ENCODE results near the gene EYA2.
"Not testable (repeated sequence)": the region's sequence is repeated elsewhere in the genome, so short reads cannot be mapped to it uniquely, and the experiment has no call there.

EYA2 gene

GRCh38 chr20:47142774-47143170, 248.1 kb downstream of the EYA2 start:
- DNase-seq (ENCODE audit: low spot score): no peak

DNA sequence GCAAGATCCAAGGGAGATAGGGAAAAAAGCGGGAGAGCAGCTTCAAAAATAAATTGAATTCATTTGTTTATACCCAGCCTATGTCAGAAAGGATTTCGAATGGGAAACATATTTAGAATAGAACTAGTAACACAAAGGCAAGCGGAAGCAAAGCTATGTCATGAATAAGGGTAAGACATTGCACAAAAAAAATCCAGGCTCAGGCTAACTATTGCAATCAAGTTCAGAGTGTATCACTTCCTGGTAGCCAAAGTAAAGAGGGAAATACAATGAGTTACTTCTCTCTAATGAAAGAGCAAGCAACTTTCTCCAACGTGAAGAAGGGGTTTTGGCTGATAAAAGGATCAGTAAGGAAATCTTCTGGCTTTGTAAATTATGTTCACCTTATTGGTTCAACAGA, 249.0 kb downstream of the EYA2 start:
- DNase-seq (ENCODE audit: low spot score): no peak

GRCh38 chr20:47144463-47144862, 249.8 kb downstream of the EYA2 start:
- DNase-seq (ENCODE audit: low spot score): no peak

GRCh38 chr20:47146686-47147085, 252.0 kb downstream of the EYA2 start:
- DNase-seq (ENCODE audit: low spot score): no peak

- no peak for DNase-seq (ENCODE audit: low spot score)
Measured at GRCh38 chr20:47148059-47148458, 253.4 kb downstream of the EYA2 start.

DNA sequence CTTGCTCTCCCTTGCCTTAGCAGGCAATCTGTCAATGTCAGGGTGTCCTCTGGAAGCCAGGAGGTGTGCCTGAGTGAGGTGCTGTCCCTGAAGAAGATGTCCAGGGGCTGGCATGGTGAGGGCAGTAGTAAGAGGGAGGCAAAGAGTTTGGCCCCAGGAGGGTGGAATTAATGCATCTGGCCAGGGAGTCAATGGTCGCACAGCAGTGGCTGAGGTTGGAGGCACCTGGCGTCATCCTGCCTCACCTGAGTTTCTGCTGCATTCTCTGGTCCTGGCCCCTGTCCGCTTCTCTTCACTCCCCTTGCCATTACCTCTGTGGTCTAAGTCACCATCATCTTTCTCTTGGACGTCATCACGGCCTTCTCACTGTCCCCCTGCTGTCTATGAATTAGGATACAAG, 255.3 kb downstream of the EYA2 start:
- DNase-seq (ENCODE audit: low spot score): no peak

DNA sequence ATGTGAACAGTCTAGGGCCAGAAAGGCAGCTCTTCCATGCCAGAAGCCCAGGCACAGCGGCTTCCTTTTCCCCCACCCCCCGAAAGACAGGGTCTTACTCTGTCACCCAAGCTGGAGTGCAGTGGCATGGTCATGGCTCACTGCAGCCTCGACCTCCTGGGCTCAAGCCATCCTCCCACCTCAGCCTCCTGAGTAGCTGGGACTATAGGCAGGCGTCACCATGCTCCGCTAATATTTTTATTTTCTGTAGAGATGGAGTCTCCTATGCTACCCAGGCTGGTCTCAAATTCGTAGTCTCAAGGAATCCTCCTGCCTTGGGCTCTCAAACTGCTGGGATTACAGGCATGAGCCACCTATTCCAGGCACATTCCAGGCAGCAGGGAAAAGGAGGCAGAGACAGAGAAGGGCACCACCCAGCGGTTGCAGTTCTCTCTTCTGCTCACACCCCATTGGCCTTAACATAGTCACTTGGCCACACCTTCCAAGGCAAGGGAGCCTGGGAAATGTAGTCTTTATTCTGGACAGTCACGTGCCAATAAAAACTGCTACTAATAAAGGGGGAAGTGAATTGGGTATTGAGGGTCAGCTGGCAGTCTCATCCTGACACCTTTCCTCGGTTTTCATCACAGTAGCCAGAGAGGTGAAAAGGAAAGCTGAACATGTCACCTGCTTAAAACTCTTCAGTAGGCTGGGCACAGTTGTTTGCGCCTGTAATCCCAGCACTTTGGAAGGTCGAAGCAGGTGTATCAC, 255.9 kb downstream of the EYA2 start:
- DNase-seq (ENCODE audit: low spot score): peak; percentile 87

DNA sequence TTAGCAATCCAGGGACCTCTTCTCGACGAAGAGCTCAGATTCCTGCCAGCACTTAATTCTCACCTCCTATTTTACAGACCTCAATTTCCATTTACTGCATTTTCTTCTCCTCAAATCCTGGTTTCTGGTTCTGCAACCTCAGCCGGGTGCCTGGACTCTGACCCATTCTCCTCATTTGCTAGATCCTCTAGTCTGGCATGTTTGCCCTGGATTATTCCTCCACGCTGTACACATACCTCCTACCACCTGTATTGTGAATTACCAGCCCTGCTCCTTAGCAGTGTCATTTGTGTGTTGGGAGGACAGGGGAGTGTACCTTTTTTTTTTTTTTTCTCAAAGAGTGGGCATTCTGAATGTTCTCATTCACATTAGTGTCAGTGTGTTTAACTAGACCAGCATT, 257.4 kb downstream of the EYA2 start:
- DNase-seq (ENCODE audit: low spot score): no peak

GRCh38 chr20:47154089-47154488, 259.4 kb downstream of the EYA2 start:
- no peak for DNase-seq (ENCODE audit: low spot score)

DNA sequence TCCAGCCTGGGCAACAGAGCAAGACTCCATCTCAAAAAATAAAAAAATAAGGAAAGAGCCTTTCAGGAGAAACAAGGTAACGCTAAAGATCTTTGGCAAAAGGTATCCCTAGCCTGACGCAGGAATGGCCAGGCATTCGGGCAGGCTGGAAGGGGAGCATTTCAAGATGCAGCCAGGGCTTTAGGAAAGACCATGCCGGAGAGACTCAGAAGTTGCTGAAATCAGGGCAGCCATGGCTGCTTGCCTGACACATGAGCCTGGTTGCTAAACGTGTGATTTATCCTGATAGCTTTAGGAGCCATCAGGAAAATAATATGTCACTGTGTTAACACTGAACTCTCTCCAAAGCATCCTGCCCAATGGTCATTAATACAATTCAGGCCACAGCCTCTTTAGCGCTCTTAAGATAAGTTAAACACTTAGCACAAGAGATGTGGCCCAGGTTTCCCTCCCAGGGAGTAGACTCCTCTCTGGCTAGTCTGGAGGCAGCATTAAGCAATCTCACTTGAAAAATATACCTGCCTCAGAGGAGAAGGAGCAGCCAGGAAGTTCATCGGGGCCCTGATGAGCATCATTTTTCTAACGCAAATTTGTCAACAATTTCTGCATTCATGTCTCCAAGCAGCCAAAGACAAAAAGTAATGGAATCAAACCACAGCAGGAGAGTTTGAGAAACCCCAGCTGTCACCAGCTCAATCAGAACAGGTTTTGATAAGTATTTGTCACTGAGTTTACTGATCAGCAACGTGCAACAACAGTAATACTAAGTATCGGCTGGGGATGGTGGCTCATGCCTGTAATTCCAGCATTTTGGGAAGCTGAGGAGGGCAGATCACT, 261.9 kb downstream of the EYA2 start:
- no peak for DNase-seq (ENCODE audit: low spot score)

- no peak for DNase-seq (ENCODE audit: low spot score)
Measured at GRCh38 chr20:47159166-47159565, 264.5 kb downstream of the EYA2 start.

DNA sequence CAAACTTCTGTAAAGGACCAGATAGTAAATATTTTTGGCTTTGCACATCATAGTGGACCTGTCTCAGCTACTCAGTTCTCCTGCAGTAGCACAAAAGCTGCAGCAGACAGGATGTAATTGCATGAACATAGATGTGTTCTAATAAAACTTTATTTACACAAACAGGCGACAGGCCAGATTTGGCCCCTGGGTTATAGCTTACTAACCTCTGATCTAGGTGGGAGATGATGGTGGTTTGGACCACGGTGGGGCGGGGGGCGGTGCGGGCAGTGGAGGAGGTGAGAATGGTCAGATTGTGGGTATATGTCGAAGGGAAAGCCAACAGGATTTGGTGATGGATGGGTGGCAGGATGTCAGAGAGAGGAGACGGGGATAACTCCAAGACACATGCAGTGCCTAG, 265.6 kb downstream of the EYA2 start:
- no peak for DNase-seq (ENCODE audit: low spot score)

GRCh38 chr20:47160992-47161391, 266.3 kb downstream of the EYA2 start:
- DNase-seq (ENCODE audit: low spot score): no peak

GRCh38 chr20:47161411-47161810, 266.8 kb downstream of the EYA2 start:
- no peak for DNase-seq (ENCODE audit: low spot score)

DNA sequence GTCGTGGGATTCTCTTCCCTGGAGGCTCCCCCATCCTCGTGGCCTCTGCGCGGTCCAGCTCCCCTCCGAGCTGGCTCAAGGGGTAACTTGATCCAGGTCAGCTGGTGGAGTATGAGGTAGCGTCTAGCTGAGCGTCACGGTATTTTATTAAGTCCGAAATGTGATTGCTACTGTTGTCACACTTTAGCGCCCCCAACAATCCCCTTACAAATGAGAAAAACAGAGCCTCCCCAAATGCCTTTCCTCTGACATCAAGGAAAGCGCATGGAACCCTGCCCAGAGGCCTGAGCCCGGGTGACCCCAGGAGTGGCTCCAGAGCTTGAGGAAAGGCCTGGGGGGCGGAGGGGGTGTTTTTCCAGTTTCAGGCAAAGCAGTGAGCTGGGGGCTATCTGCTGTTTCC, 269.5 kb downstream of the EYA2 start:
- DNase-seq (ENCODE audit: low spot score): no peak

- no peak for DNase-seq (ENCODE audit: low spot score)
Measured at GRCh38 chr20:47165376-47165865, 270.8 kb downstream of the EYA2 start.

DNA sequence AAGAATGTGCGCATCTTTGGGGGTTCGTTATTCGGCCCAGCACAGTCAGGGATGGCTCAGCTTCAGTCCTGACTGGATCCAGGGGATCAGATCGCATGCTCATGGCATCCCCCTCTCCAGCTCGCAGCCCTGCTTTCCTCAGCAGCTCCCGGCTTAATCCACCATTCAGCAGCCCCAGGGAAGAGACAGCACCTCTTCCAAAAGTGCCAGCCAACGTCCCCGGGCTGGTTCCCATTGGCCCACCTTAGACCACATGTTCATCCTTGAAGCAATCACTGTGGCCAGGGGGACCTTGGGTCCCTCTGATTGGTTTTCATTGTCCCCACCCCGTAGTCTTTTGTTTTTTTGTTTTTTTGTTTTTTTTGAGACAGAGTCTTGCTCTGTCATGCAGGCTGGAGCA, 273.2 kb downstream of the EYA2 start:
- DNase-seq (ENCODE audit: low spot score): no peak

GRCh38 chr20:47172579-47172978, 277.9 kb downstream of the EYA2 start:
- DNase-seq (ENCODE audit: low spot score): no peak

- DNase-seq (ENCODE audit: low spot score): no peak
Measured at GRCh38 chr20:47173596-47174216, 279.1 kb downstream of the EYA2 start.

GRCh38 chr20:47174456-47175243, 280.0 kb downstream of the EYA2 start:
- no peak for DNase-seq (ENCODE audit: low spot score)

DNA sequence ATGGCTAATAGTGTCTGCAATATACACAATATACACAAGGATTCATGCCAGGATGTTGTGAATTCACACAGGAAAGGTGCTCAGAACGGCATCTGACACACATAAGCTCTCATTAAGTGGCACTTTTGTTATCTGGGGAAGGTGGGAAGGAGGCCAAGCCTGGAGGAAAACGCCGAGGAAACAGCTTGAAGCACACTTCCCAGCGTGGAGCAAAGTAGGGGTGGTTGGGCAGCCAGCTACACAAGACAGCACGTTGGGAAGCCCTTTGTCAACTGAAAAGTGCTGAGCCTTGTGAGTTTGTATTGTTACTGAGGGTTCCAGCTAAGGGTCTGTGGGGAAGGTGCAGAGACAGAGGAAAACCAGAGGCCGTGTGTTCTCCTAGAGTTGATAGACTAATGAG, 280.9 kb downstream of the EYA2 start:
- DNase-seq (ENCODE audit: low spot score): no peak

GRCh38 chr20:47176217-47176616, 281.6 kb downstream of the EYA2 start:
- DNase-seq (ENCODE audit: low spot score): not testable (repeated sequence)
